ENCODE data around the gene OPN3. TPM values are rescaled to one million over a fixed set of nuclear protein-coding genes. Genes with fewer than 3 reads are reported as not detected.
"Not testable (repeated sequence)": the region's sequence is repeated elsewhere in the genome, so short reads cannot be mapped to it uniquely, and the experiment has no call there.

Gene OPN3
- total RNA-seq, 2 experiments from 2014 or later = 8.0 to 9.0 TPM

DNA sequence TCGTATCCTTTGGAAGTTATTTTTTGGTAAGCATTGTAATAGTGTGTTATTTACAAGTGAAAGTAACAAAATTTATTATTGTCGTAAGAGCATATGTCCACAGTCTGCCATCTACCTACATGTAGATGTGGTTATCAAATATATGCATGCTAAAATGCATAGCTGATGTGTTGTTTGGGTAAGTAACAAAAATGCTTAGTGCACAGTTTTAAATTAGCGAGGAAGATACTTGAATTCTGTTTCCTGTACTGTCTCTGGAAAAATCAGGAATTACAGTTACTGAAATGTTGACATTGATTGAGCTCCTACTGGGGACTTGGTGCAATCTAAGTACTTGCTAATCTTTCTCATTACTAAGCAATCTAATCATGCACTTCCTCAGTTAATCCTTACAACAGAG is 26.2 kb upstream of the OPN3 start:
- Mint-ChIP-seq H3K27ac (no peak overlapping the region), H3K9me3 (no peaks in the 10 kb centered on the region), H3K36me3 (no peaks in the 10 kb centered on the region), H3K4me1 (ENCODE audit: low read depth) (peaks cover 4% of the 10 kb centered on the region), H3K4me3 (no peak overlapping the region), H3K27me3 (no peaks in the 10 kb centered on the region)
- POLR2A ChIA-PET = no interaction called here
- CTCF ChIA-PET = no interaction called here
- intact Hi-C loops (cut with micrococcal nuclease) = no loop called here
- DNase-seq = no peak

GRCh38 chr1:241660424-241660972 is 20.3 kb upstream of the OPN3 start:
- DNase-seq = no peak
- peaks cover 8% of the 10 kb centered on the region for H3K27me3 Mint-ChIP-seq
- H3K36me3 Mint-ChIP-seq = no peaks in the 10 kb centered on the region
- POLR2A ChIA-PET = no interaction called here
- CTCF ChIA-PET = no interaction called here
- no peak overlapping the region for H3K27ac Mint-ChIP-seq
- no peaks in the 10 kb centered on the region for H3K9me3 Mint-ChIP-seq
- no peak overlapping the region for H3K4me3 Mint-ChIP-seq
- no peaks in the 10 kb centered on the region for H3K4me1 Mint-ChIP-seq (ENCODE audit: low read depth)
- intact Hi-C loops (cut with micrococcal nuclease) = no loop called here

DNA sequence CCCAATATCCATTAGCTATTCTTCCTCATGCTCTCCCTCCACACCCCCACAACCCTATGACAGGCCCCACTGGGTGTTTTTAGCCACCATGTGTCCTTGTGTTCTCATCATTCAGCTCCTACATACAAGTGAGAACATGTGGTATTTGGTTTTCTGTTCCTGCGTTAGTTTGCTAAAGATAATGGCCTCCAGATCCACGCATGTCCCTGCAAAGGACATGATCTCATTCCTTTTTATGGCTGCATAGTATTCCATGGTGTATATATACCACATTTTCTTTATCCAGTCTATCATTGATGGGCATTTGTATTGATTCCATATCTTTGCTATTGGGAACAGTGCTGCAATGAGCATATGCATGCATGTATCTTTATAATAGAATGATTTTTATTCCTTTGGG is 18.8 kb upstream of the OPN3 start:
- H3K4me3 Mint-ChIP-seq; H3K4me1 Mint-ChIP-seq (ENCODE audit: low read depth); H3K27ac Mint-ChIP-seq; CTCF ChIA-PET; POLR2A ChIA-PET; intact Hi-C loops (cut with micrococcal nuclease); H3K9me3 Mint-ChIP-seq; DNase-seq; H3K36me3 Mint-ChIP-seq: not testable (repeated sequence)
- peaks cover 13% of the 10 kb centered on the region for H3K27me3 Mint-ChIP-seq

DNA sequence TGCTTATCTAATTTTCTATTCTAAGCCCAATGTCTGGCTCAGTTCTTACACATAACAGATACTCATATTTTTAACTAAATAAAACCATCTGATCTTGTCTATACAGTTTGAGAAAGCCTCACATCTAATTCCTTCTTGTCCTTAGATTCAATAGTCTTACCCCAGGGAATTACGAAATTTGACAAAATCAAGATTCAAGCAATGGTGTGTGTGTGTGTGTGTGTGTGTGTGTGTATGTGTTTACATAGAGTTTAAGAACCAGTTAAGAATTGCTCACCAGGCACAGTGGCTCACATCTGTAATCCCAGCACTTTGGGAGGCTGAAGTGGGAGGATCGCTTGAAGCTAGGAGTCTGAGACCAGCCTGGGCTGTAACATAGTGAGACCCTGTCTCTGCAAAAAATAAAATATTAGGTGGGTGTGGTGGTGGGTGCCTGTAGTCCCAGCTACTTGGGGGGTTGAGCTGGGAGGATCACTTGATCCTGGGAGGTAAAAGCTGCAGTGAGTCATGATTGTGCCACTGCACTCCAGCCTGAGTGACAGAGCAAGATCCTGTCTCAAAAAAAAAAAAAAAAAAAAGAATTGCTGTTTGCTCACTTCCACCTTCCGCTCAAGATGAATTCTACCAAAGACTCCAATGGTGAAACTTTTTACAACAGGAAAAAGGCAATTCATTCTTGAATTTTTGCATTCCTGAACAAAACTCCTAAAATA is 18.1 kb upstream of the OPN3 start:
- no peaks in the 10 kb centered on the region for H3K36me3 Mint-ChIP-seq
- DNase-seq = no peak
- no peaks in the 10 kb centered on the region for H3K9me3 Mint-ChIP-seq
- no peaks in the 10 kb centered on the region for H3K4me1 Mint-ChIP-seq (ENCODE audit: low read depth)
- no peak overlapping the region for H3K4me3 Mint-ChIP-seq
- no peak overlapping the region for H3K27ac Mint-ChIP-seq
- POLR2A ChIA-PET = no interaction called here
- peaks cover 13% of the 10 kb centered on the region for H3K27me3 Mint-ChIP-seq
- CTCF ChIA-PET = no interaction called here
- intact Hi-C loops (cut with micrococcal nuclease) = no loop called here

DNA sequence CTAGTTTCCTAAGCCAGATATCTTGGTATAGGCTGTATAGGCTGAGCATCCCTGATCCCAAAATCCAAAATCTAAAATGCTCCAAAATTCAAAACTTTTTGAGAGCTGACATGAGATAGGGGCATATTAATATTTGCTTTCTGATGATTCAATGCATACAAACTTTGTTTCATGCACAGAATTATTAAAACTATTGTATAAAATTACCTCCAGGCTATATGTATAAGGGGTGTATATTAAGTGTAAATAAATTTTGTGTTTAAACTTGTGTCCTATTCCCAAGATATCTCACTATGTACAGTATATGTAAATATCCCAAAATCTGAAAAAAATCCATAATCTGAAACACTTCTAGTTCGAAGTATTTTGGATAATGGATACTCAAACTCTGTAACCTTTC is 14.5 kb upstream of the OPN3 start:
- ChIA-PET CTCF (interaction anchor here (1.4 kb wide), 1 partner anchor 10 kb away, joined by 3 read pairs; no protein-coding TSS in a partner anchor), POLR2A (no interaction called here)
- no peak overlapping the region for H3K27ac Mint-ChIP-seq
- H3K36me3 Mint-ChIP-seq = no peaks in the 10 kb centered on the region
- DNase-seq = no peak
- no peak overlapping the region for H3K4me3 Mint-ChIP-seq
- intact Hi-C loops (cut with micrococcal nuclease) = no loop called here
- H3K4me1 Mint-ChIP-seq (ENCODE audit: low read depth) = no peaks in the 10 kb centered on the region
- H3K9me3 Mint-ChIP-seq = no peaks in the 10 kb centered on the region
- peaks cover 15% of the 10 kb centered on the region for H3K27me3 Mint-ChIP-seq

DNA sequence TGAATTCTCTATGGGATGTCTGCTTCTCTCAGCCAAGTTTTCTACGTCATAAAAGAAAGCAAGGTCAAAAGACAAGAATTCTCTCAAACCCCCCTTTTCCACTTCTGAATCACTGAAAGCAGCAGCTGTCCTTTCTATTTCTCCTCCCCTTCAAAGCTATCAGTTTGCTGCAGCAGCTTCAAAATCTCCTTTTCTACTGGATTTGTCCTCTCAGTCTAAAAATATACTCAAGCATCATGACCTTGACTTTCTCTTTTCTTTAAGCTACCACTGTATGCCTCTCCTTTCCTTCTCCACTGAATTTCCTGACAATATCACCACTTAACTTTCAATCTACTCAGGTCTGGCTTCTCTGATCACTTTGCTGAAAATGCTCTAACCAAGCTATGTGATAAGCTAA is 13.8 kb upstream of the OPN3 start:
- Mint-ChIP-seq H3K27me3 (peaks cover 15% of the 10 kb centered on the region), H3K4me1 (ENCODE audit: low read depth) (no peaks in the 10 kb centered on the region), H3K9me3 (no peaks in the 10 kb centered on the region), H3K4me3 (no peak overlapping the region), H3K27ac (no peak overlapping the region), H3K36me3 (no peaks in the 10 kb centered on the region)
- ChIA-PET CTCF (interaction anchor here (1.4 kb wide), 1 partner anchor 11 kb away, joined by 3 read pairs; no protein-coding TSS in a partner anchor), POLR2A (no interaction called here)
- no peak for DNase-seq
- intact Hi-C loops (cut with micrococcal nuclease) = no loop called here

- intact Hi-C loops (cut with micrococcal nuclease) = no loop called here
- H3K36me3 Mint-ChIP-seq = no peaks in the 10 kb centered on the region
- H3K4me1 Mint-ChIP-seq (ENCODE audit: low read depth) = no peaks in the 10 kb centered on the region
- ChIA-PET CTCF (no interaction called here), POLR2A (no interaction called here)
- peaks cover 13% of the 10 kb centered on the region for H3K27me3 Mint-ChIP-seq
- no peak for DNase-seq
- H3K27ac Mint-ChIP-seq = no peak within 1 kb of the TSS
- H3K4me3 Mint-ChIP-seq = no peak within 1 kb of the TSS
- no peaks in the 10 kb centered on the region for H3K9me3 Mint-ChIP-seq
These were observed 11.8 kb upstream of the OPN3 start, which contains the start of gene WDR64 for GRCh38 chr1:241652012-241652411. TSS of gene WDR64 (plus strand) at chr1:241652281. CDS start at chr1:241652485, 204 bp downstream.

GRCh38 chr1:241648159-241648558 is 8.0 kb upstream of the OPN3 start:
- intact Hi-C loops (cut with micrococcal nuclease) = no loop called here
- ChIA-PET CTCF (no interaction called here), POLR2A (no interaction called here)
- no peaks in the 10 kb centered on the region for H3K36me3 Mint-ChIP-seq
- H3K4me3 Mint-ChIP-seq = no peak overlapping the region
- peaks cover 3% of the 10 kb centered on the region for H3K4me1 Mint-ChIP-seq (ENCODE audit: low read depth)
- no peak overlapping the region for H3K27ac Mint-ChIP-seq
- H3K27me3 Mint-ChIP-seq = peaks cover 6% of the 10 kb centered on the region
- DNase-seq = no peak
- H3K9me3 Mint-ChIP-seq = no peaks in the 10 kb centered on the region

DNA sequence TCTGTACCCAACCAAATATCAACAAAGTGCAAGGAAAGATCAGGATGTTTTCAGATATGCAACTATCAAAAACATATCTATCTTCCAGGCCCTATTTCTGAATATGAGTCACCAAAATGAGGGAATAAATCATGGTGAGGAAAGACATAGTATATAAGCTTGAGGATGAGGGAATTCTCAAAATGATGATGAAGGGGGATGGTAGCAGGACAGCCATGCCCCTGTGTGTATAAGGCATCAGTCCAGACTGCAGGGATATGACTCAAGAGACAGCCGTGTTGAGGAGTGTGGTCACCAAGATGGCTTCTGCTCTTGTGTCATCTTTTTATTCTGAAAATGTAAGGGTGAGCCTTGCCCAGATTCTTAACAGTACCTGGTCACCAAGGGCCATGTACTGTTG is 7.5 kb upstream of the OPN3 start:
- peaks cover 3% of the 10 kb centered on the region for H3K4me1 Mint-ChIP-seq (ENCODE audit: low read depth)
- no peaks in the 10 kb centered on the region for H3K9me3 Mint-ChIP-seq
- no peaks in the 10 kb centered on the region for H3K36me3 Mint-ChIP-seq
- CTCF ChIA-PET = no interaction called here
- intact Hi-C loops (cut with micrococcal nuclease) = no loop called here
- H3K4me3 Mint-ChIP-seq = no peak overlapping the region
- POLR2A ChIA-PET = no interaction called here
- peaks cover 6% of the 10 kb centered on the region for H3K27me3 Mint-ChIP-seq
- no peak for DNase-seq
- no peak overlapping the region for H3K27ac Mint-ChIP-seq

- CTCF ChIA-PET = no interaction called here
- H3K27ac Mint-ChIP-seq = no peak overlapping the region
- intact Hi-C loops (cut with micrococcal nuclease) = no loop called here
- H3K4me1 Mint-ChIP-seq (ENCODE audit: low read depth) = peaks cover 3% of the 10 kb centered on the region
- POLR2A ChIA-PET = no interaction called here
- DNase-seq = no peak
- H3K4me3 Mint-ChIP-seq = no peak overlapping the region
- no peaks in the 10 kb centered on the region for H3K36me3 Mint-ChIP-seq
- peaks cover 6% of the 10 kb centered on the region for H3K9me3 Mint-ChIP-seq
- H3K27me3 Mint-ChIP-seq = peaks cover 6% of the 10 kb centered on the region
These were observed 6.0 kb upstream of the OPN3 start for GRCh38 chr1:241646201-241646600.

DNA sequence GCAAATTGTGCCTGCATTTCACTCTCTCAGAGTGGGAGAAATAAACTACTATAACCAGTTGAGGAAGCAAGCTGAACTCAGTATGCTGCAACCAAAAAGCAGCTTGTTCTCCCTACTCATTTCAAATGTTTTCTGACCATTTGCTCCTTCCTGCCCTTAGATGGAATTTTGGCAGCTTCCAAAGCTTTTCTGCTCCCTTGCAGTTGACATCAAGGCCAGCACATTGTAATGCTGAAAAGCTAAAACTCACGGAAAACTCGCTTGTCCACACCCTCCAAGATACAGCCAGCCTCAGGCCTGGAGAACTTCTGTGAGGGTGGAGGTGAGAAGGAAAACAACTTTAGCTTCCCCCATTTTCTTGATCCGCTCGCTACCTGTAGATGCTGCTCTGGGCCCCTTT is 5.0 kb upstream of the OPN3 start:
- H3K27me3 Mint-ChIP-seq = peaks cover 2% of the 10 kb centered on the region
- H3K27ac Mint-ChIP-seq = no peak overlapping the region
- peaks cover 6% of the 10 kb centered on the region for H3K9me3 Mint-ChIP-seq
- H3K4me1 Mint-ChIP-seq (ENCODE audit: low read depth) = peaks cover 11% of the 10 kb centered on the region
- CTCF ChIA-PET = no interaction called here
- no peaks in the 10 kb centered on the region for H3K36me3 Mint-ChIP-seq
- DNase-seq = no peak
- no peak overlapping the region for H3K4me3 Mint-ChIP-seq
- POLR2A ChIA-PET = no interaction called here
- intact Hi-C loops (cut with micrococcal nuclease) = no loop called here

DNA sequence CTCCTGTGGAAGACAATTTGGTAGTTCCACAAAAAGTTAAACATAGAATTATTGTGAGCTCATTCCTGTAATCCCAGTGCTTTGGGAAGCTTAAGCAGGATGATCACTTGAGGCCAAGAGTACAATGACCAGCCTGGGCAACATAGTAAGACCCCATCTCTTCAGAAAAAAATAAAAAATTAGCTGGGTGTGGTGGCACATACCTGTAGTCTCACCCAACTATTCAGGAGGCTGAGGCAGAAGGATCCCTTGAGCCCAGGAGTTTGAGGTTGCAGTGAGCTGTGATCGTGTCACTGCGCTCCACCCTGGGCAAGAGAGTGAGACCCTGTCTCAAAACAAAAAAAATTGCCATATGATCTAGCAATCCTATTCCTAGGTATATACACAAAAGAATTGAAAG is 4.1 kb upstream of the OPN3 start:
- CTCF ChIA-PET = no interaction called here
- H3K27ac Mint-ChIP-seq = no peak overlapping the region
- intact Hi-C loops (cut with micrococcal nuclease) = no loop called here

DNA sequence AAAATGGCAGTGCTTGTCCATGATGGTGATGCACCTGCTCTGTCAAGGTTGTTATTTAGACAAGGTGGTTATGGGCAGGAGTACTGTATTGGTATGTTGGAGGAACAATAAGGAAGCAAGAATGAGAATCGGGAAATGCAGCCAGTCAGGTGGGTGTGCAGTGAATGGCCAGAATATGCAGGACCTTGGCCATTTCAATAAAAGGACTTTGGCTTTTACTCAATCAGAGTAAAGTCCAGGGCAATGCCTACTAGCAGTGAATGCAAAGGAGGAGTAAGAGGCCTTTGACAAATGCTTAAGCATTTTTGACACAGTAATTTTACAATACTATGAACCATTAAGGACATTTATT is 2.4 kb upstream of the OPN3 start:
- intact Hi-C loops (cut with micrococcal nuclease) = no loop called here
- Mint-ChIP-seq H3K27me3 (no peaks in the 10 kb centered on the region), H3K4me1 (ENCODE audit: low read depth) (peaks cover 27% of the 10 kb centered on the region), H3K9me3 (peaks cover 6% of the 10 kb centered on the region), H3K36me3 (peaks cover 6% of the 10 kb centered on the region), H3K4me3 (no peak overlapping the region), H3K27ac (no peak overlapping the region)
- no peak for DNase-seq
- ChIA-PET POLR2A (no interaction called here), CTCF (interaction anchor here (1.2 kb wide), 1 partner anchor 31 kb away, joined by 3 read pairs; no protein-coding TSS in a partner anchor)

More for the DNA sequence above, 4.1 kb upstream of the OPN3 start:
- no peak for DNase-seq
- no peak overlapping the region for H3K4me3 Mint-ChIP-seq
- POLR2A ChIA-PET = no interaction called here
- no peaks in the 10 kb centered on the region for H3K36me3 Mint-ChIP-seq
- no peaks in the 10 kb centered on the region for H3K27me3 Mint-ChIP-seq
- peaks cover 13% of the 10 kb centered on the region for H3K4me1 Mint-ChIP-seq (ENCODE audit: low read depth)
- peaks cover 6% of the 10 kb centered on the region for H3K9me3 Mint-ChIP-seq

Data from activated CD4-positive, alpha-beta memory T cell treated with anti-CD3 and anti-CD28 coated beads for 36 hours (primary cell).